Eye (tissue), 1 donor: ENCODE data around the gene POLK.
A peak's percentile ranks its signal among the peaks of the same experiment; 100 is the strongest.
"Not testable (repeated sequence)": the region's sequence is repeated elsewhere in the genome, so short reads cannot be mapped to it uniquely, and the experiment has no call there.

Experiments
- DNase-seq: peaks from one replicate; pipeline ENCODE4 v3.0.0-alpha.2; 2015

The POLK gene

GRCh38 chr5:75511435-75512382 is at the start of gene POLK, which contains the start of gene CERT1:
Gene POLK (plus strand): TSS chr5:75511891.
Gene CERT1 (minus strand): TSS chr5:75511629. CDS start chr5:75511207, 422 bp downstream.
- DNase-seq, result peak; percentile 99

DNA sequence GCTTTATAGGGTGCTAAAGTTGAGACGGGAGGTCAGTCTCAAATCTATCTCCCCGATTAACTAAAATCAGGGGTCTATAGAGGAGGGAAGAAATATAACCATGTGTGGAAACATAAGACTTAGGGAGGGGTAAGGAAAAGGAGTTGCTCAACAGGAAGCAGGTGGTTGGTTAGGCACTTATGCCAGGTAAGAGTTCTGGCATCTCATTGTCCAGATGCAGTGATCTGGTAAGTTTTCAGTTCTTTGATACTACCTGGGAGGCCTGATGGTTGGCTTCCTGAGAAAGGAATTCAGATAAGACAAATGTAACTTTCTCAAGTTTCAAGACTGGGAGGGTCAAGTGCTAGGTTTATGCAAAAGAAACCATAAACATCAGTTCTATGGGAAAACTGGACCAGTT is 48.0 kb upstream of the POLK start:
- DNase-seq, result no peak

DNA sequence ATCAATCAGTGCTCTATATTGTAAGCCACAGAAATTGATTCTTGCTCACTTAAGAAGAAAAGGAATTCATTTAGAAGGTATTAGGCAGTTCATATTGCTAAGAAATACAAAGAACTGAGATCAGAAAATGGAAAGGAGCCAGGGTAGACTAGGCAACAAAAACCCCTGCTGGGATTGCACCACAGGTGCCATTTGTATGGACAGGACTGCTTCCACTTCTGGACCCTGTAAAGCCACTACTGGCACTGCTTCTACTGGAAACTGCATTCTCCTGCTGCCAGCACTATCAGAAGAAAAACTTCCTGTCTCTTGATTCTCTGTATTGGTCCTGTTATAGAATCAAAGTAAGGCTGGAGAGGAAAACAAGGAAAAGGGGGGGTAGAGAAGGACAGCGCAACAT is 46.2 kb upstream of the POLK start:
- DNase-seq, result no peak

DNA sequence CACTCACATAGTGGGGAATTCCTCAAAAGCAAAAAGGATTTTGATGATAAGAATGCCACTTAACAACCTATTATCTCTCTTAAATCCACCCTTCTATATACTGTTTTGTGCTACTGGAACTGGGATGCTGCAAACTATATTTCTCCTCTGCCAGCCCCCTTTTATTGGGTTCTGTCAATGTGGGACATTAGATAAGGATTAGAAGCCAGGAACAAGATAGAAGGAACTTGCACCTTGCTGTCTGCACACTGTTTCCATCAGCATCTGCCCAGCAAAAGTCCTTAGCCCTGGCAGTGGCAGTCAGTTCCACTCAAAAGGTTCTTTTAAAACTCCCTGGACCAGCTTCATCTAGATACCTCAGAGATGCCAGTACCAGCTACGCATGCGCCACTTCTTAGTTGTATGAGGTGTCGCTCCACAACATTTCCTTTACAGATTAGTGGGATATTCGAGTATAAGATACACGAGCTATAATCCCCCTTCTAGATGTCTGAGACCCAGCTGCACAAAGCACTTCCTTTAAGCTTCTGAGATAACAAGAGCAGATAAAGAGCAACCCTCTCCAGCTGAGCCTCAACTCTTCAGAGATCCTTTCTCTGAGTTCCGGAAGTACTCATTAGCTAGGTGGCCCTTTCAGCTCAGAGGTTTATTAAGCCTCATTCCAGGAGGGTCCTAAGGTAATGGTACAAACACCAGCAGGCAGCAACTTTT is 45.5 kb upstream of the POLK start:
- no peak for DNase-seq

- DNase-seq, result peak; percentile 30
These were observed 43.1 kb upstream of the POLK start for GRCh38 chr5:75468593-75468992.

- DNase-seq, result peak; percentile 15
These were observed 42.7 kb upstream of the POLK start for GRCh38 chr5:75469017-75469416.

GRCh38 chr5:75471193-75471592 is 40.5 kb upstream of the POLK start:
- no peak for DNase-seq

DNA sequence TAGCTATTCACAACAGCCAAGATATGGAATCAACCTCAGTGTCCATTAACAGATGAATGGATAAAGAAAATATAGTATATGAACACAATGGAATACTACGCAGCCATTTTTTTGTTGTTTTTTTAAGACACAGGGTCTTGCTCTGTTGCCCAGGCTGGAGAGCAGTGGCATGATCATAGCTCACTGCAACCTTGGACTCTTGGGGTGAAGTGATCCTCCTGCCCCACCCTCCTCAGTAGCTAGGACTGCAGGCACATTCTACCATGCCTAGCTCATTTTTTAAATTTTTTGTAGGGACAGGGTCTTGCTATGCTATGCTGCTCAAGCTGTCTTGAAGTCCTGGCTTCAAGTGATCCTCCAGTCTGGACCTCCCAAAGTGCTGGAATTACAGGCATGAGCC is 38.7 kb upstream of the POLK start:
- DNase-seq, result no peak

- DNase-seq, result no peak
These were observed 38.2 kb upstream of the POLK start for GRCh38 chr5:75473463-75473862.

DNA sequence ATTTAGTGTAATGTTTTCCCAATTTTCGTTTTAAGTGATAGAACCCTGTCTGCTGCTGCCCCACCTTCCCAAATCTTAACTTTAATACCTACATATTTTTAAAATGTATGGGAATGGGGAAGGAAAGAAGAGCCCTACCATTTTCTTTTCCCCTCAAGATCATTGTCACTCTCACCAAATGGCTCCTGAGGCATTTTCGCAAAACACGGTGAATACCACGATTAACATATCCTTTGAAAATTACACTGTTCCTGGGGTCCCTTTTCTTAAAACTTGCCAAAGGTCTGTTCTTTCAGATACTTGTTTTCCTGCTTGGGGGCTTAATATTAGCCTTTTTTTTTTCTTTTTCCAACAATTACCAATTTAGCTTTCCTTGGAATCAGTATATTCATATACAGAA is 36.3 kb upstream of the POLK start:
- DNase-seq, result no peak

GRCh38 chr5:75481024-75481423 is 30.7 kb upstream of the POLK start:
- no peak for DNase-seq

- no peak for DNase-seq
These were observed 29.2 kb upstream of the POLK start for GRCh38 chr5:75482482-75482881.

GRCh38 chr5:75484605-75485004 is 27.1 kb upstream of the POLK start:
- DNase-seq, result no peak

- not testable (repeated sequence) for DNase-seq
These were observed 21.8 kb upstream of the POLK start for GRCh38 chr5:75489847-75490246.

- DNase-seq, result no peak
These were observed 20.1 kb upstream of the POLK start for GRCh38 chr5:75491621-75492020.

- DNase-seq, result no peak
These were observed 15.7 kb upstream of the POLK start for GRCh38 chr5:75496026-75496425.

DNA sequence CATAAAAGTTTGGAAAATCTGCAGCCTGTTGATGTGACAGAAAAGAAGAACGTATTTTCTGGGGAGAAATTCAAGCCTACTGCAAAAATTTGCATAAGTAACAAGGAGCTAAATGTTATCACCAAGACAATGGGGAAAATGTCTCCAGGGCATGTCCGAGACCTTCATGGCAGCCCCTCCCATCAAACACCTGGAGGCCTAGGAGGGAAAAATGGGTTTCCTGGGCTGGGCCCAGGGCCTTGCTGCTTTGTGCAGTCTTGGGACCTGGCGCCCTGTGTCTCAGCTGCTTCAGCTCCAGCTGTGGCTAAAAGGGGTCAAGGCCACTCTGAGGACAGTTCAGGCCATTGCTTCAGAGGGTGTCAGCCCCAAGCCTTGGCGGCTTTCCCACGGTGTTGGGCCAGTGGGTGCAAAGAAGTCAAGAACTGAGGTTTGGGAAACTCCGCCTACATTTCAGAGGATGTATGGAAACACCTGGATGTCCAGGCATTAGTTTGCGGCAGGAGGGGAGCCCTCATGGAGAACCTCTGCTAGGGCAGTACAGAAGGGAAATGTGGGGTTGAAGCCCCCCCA is 13.4 kb upstream of the POLK start:
- no peak for DNase-seq

DNA sequence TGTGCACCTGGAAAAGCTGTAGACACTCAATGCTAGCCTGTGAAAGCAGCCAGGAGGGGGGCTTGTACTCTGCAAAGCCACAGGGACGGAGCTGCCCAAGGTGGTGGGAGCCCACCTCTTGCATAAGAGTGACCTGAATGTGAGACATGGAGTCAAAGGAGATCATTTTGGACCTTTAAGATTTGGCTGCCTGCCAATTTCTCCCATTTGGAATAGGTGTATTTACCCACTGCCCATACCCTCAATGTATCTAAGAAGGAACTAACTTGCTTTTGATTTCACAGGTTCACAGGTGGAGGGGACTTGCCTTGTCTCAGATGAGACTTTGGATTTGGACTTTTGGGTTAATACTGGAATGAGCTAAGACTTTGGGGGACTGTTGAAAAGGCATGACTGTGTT is 12.8 kb upstream of the POLK start:
- not testable (repeated sequence) for DNase-seq

DNA sequence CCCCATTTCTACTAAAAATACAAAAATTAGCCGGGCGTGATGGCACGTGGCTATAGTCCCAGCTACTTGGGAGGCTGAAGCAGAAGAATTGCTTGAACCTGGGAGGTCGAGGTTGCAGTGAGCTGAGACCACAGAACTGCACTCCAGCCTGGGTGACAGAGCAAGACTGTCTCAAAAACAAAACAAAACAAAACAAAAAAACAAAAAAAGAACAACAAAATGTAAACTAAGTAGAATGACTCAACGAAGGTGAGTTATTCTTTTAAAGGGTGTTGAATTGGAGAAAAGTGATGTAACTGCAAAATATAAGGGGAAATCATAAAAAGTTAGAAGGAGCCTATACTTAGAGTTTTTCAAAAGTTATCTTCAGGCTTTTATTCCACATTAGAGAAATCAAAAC is 6.6 kb upstream of the POLK start:
- DNase-seq, result not testable (repeated sequence)

GRCh38 chr5:75507841-75508240 is 3.9 kb upstream of the POLK start:
- DNase-seq, result no peak

- no peak for DNase-seq
These were observed 2.1 kb upstream of the POLK start for GRCh38 chr5:75509546-75509945.

DNA sequence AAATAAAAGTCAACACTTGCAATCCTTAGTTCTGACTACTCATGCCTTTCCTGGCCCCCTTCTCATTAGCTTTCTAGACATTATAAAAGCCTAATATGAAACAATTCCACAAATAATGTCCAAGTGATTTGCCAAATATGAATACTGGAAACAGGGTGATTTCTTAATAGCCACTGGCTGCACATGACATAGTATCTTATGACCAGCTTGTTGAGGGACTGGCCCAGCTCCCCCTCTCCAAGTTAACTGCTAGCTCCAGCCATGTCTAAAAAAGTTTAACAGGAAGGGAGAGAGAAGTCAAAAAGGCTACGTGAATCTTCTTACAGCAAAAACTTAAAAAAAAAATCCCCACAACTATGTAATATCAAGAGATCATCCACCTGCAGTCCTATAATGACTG is 1.7 kb upstream of the POLK start:
- DNase-seq, result peak; percentile 41

- DNase-seq, result no peak
These were observed 1.3 kb upstream of the POLK start for GRCh38 chr5:75510417-75510835.
